SK-N-SH (cell line): ENCODE results near the gene KCNB1. TPM values are rescaled to one million over a fixed set of nuclear protein-coding genes. Genes with fewer than 3 reads are reported as not detected.

Experiments
- CTCF ChIA-PET: fragments of 300-600, 350-600 bp; formaldehyde crosslinking; extraction: SDS; loops from one replicate; lab custom pipeline; 2021; lab: Yijun Ruan, JAX
- POLR2A ChIA-PET: fragments of 350-600 bp; sonication (Branson Sonifier 250); formaldehyde crosslinking; extraction: SDS; loops from one replicate; lab custom pipeline; 2020; ENCODE audit warnings: antibody characterized with exemption, inconsistent platforms; lab: Yijun Ruan, JAX
- DNase-seq: peaks from one replicate; pipeline ENCODE4 v3.0.0; 2012
- H2AFZ ChIP-seq: fragments of 200-600 bp; sonication (generic); 2 replicates; pipeline ENCODE4 v1.8.1; 2016; ENCODE audit warnings: antibody characterized with exemption, mild to moderate bottlenecking, low read depth
- H3F3A ChIP-seq: fragments of 200-600 bp; sonication (generic); replicated peaks from 2 replicates; pipeline ENCODE3; 2016; ENCODE audit warnings: antibody characterized with exemption, mild to moderate bottlenecking; ENCODE audit not compliant: insufficient read depth
- H3K27ac ChIP-seq, 2 experiments: fragments of 200-500 bp in 1 of 2; fragments of 200-600 bp in 1 of 2; sonication (Bioruptor generic) in 1 of 2; sonication (generic), shearing (Covaris generic) in 1 of 2; 2 replicates each; pipeline versions ENCODE4 v1.5.1 to v1.6.1; 2014 to 2016; ENCODE audit warnings: low read depth in 2 of 2, inconsistent platforms in 1 of 2, low read length in 1 of 2, mild to moderate bottlenecking in 1 of 2, mixed read lengths in 1 of 2
- H3K27me3 ChIP-seq: fragments of 200-600 bp; sonication (generic), shearing (Covaris generic); 2 replicates; pipeline ENCODE4 v1.6.1; 2016; ENCODE audit warnings: mixed run types; ENCODE audit not compliant: insufficient read depth
- H3K36me3 ChIP-seq, 2 experiments: fragments of 200-500 bp in 1 of 2; fragments of 200-600 bp in 1 of 2; sonication (Bioruptor generic) in 1 of 2; sonication (generic) in 1 of 2; replicated peaks in 1 of 2; 2 replicates each; pipeline versions ENCODE3 to v1.5.1; 2014 to 2016; ENCODE audit warnings: low read length in 1 of 2, mild to moderate bottlenecking in 1 of 2; ENCODE audit not compliant: insufficient read depth in 2 of 2, control insufficient read depth in 1 of 2
- H3K4me1 ChIP-seq, 2 experiments: fragments of 200-500 bp in 1 of 2; fragments of 200-600 bp in 1 of 2; sonication (Bioruptor generic) in 1 of 2; sonication (generic), shearing (Covaris generic) in 1 of 2; 2 replicates each; pipeline versions ENCODE4 v1.5.1 to v1.6.1; 2014 to 2016; ENCODE audit warnings: low read depth in 1 of 2, low read length in 1 of 2, mixed run types in 1 of 2; ENCODE audit not compliant: insufficient read depth in 2 of 2, control insufficient read depth in 1 of 2
- H3K4me2 ChIP-seq: fragments of 200-600 bp; sonication (generic), shearing (Covaris generic); 2 replicates; pipeline ENCODE4 v1.6.1; 2017; ENCODE audit warnings: mixed run types
- H3K4me3 ChIP-seq, 2 experiments: fragments of 200-500 bp in 1 of 2; fragments of 200-600 bp in 1 of 2; sonication (Bioruptor generic) in 1 of 2; sonication (generic), shearing (Covaris generic) in 1 of 2; 2 replicates each; pipeline versions ENCODE4 v1.5.1 to v1.8.1; 2014 to 2016; ENCODE audit warnings: low read depth in 2 of 2, inconsistent platforms in 1 of 2, low read length in 1 of 2, mild to moderate bottlenecking in 1 of 2, mixed read lengths in 1 of 2, moderate library complexity in 1 of 2
- H3K79me2 ChIP-seq: fragments of 200-600 bp; sonication (generic); 2 replicates; pipeline ENCODE4 v1.8.1; 2017; ENCODE audit warnings: mild to moderate bottlenecking; ENCODE audit not compliant: insufficient read depth
- H3K9ac ChIP-seq: fragments of 200-600 bp; sonication (generic); 2 replicates; pipeline ENCODE4 v1.6.1; 2017; ENCODE audit warnings: mixed run types
- H3K9me2 ChIP-seq: fragments of 200-600 bp; sonication (generic); 2 replicates; pipeline ENCODE4 v1.6.1; 2017; ENCODE audit warnings: mixed run types
- H3K9me3 ChIP-seq: fragments of 200-600 bp; sonication (generic); 2 replicates; pipeline ENCODE4 v1.6.1; 2017; ENCODE audit warnings: mixed run types, mild to moderate bottlenecking, moderate library complexity
- H4K20me1 ChIP-seq: fragments of 200-600 bp; sonication (generic); 2 replicates; pipeline ENCODE4 v1.6.1; 2017; ENCODE audit warnings: mild to moderate bottlenecking, mixed run types; ENCODE audit not compliant: insufficient read depth
- CHD2 ChIP-seq: fragments of 150-350 bp; IDR thresholded peaks from 2 replicates; pipeline ENCODE4 v1.6.1; 2018; ENCODE audit warnings: low read length; ENCODE audit not compliant: partially characterized antibody
- ELF1 ChIP-seq: IDR thresholded peaks from 2 replicates; pipeline ENCODE4 v1.4.0; 2012
- FOSL2 ChIP-seq: IDR thresholded peaks from 2 replicates; pipeline ENCODE4 v1.4.0; 2012; ENCODE audit warnings: low read depth, mild to moderate bottlenecking, moderate library complexity, borderline replicate concordance
- GATA2 ChIP-seq: sonication (generic); formaldehyde crosslinking; IDR thresholded peaks from 2 replicates; pipeline ENCODE4 v1.5.0; 2020; ENCODE audit warnings: mild to moderate bottlenecking, missing genetic modification reagents
- IRF3 ChIP-seq: fragments of 150-350 bp; IDR thresholded peaks from 2 replicates; pipeline ENCODE4 v1.6.1; 2016; ENCODE audit warnings: mild to moderate bottlenecking, low read depth, low read length
- MXI1 ChIP-seq: IDR thresholded peaks from 2 replicates; pipeline ENCODE4 v1.6.1; 2012; ENCODE audit warnings: mild to moderate bottlenecking, low read depth, low read length, improper control_type of control experiment
- NRF1 ChIP-seq: IDR thresholded peaks from 2 replicates; pipeline ENCODE4 v1.6.1; 2012; ENCODE audit warnings: low read depth, mild to moderate bottlenecking, low read length
- PBX3 ChIP-seq: IDR thresholded peaks from 2 replicates; pipeline ENCODE4; 2012
- RAD21 ChIP-seq: IDR thresholded peaks from 2 replicates; pipeline ENCODE4 v1.6.1; 2012; ENCODE audit warnings: mild to moderate bottlenecking, low read length
- RCOR1 ChIP-seq: fragments of 150-350 bp; IDR thresholded peaks from 2 replicates; pipeline ENCODE4 v1.6.1; 2017; ENCODE audit warnings: antibody characterized with exemption, low read length
- RFX5 ChIP-seq: IDR thresholded peaks from 2 replicates; pipeline ENCODE4 v1.6.1; 2012; ENCODE audit warnings: mild to moderate bottlenecking, improper control_type of control experiment, low read length
- RXRA ChIP-seq: IDR thresholded peaks from 2 replicates; pipeline ENCODE4 v1.4.0; 2012; ENCODE audit warnings: low read depth, mild to moderate bottlenecking, borderline replicate concordance
- SIN3A ChIP-seq: IDR thresholded peaks from 2 replicates; pipeline ENCODE4 v1.6.1; 2012; ENCODE audit warnings: low read depth, mild to moderate bottlenecking, low read length, moderate library complexity, borderline replicate concordance
- SMC3 ChIP-seq: IDR thresholded peaks from 2 replicates; pipeline ENCODE4 v1.6.1; 2012; ENCODE audit warnings: low read depth, low read length, improper control_type of control experiment
- TCF12 ChIP-seq: IDR thresholded peaks from 2 replicates; pipeline ENCODE4 v1.4.0; 2012
- TEAD4 ChIP-seq: IDR thresholded peaks from 2 replicates; pipeline ENCODE4 v1.4.0; 2012; ENCODE audit warnings: mild to moderate bottlenecking, borderline replicate concordance; ENCODE audit not compliant: insufficient read depth
- YY1 ChIP-seq: IDR thresholded peaks from 2 replicates; pipeline ENCODE4 v1.4.0; 2012; ENCODE audit warnings: low read depth, mild to moderate bottlenecking
- WGBS: methylation state at CpG from one replicate; pipeline ENCODE4 v1.1.6; 2017; ENCODE audit warnings: low lambda C conversion rate; 5-methylcytosine and 5-hydroxymethylcytosine counted together
- polyA plus RNA-seq, 3 experiments: library from polyadenylated mRNA; depleted of rRNA; stranded (reverse); fragments of >200 nt; gene quantifications; 2 replicates each; pipeline ENCODE4 v1.2.3, GENCODE V29; 2012
- TF ChIP-seq, protein P1 (sequence below): fragments of 150-350 bp; IDR thresholded peaks from 2 replicates; pipeline ENCODE4 v1.6.1; 2017; ENCODE audit warnings: antibody characterized with exemption, low read length, low read depth, borderline replicate concordance

KCNB1 gene
- polyA plus RNA-seq, 1 of the 3 experiments (the other 2 are of a cell fraction), result 0.82 TPM

GRCh38 chr20:49447946-49448809 is 34.3 kb downstream of the KCNB1 start:
- Histone ChIP-seq H3K27ac (no peak overlapping the region), H3K9ac (no peak overlapping the region), H3K9me3 (no peaks in the 10 kb centered on the region), H3K4me1 (peaks cover 0 to 37% of the 10 kb centered on the region in 2 experiments; a peak in 2 of 4 replicates), H3K27me3 (no peaks in the 10 kb centered on the region), H3K36me3 (no peaks in the 10 kb centered on the region), H2AFZ (no peak overlapping the region), H3F3A (no peaks in the 10 kb centered on the region), H4K20me1 (no peaks in the 10 kb centered on the region), H3K79me2 (no peaks in the 10 kb centered on the region), H3K4me3 (no peak overlapping the region), H3K4me2 (no peak overlapping the region), H3K9me2 (no peaks in the 10 kb centered on the region)
- CTCF ChIA-PET, result interaction anchor here (0.6 to 1.6 kb wide), 3 partner anchors 36 to 64 kb away, joined by 3 to 11 read pairs (median 9); no protein-coding TSS in a partner anchor
- no peak for DNase-seq
- POLR2A ChIA-PET, result no interaction called here
- WGBS, result 86% methylated on average over 5 of the region's 5 CpGs
- TF ChIP-seq TEAD4 (no peak), SMC3 (no peak), RFX5 (no peak), GATA2 (CRISPR knock-in tag) (no peak), RXRA (no peak), ELF1 (no peak), CHD2 (no peak), IRF3 (no peak), MXI1 (no peak), TCF12 (no peak), SIN3A (no peak), PBX3 (no peak), RCOR1 (no peak), RAD21 (no peak), NRF1 (no peak), YY1 (no peak), FOSL2 (no peak)
- TF ChIP-seq, protein P1, sequence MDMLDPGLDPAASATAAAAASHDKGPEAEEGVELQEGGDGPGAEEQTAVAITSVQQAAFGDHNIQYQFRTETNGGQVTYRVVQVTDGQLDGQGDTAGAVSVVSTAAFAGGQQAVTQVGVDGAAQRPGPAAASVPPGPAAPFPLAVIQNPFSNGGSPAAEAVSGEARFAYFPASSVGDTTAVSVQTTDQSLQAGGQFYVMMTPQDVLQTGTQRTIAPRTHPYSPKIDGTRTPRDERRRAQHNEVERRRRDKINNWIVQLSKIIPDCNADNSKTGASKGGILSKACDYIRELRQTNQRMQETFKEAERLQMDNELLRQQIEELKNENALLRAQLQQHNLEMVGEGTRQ, result no peak
